HEK293 (cell line): ENCODE data around the gene VWA5B1.

Experiments
- CTCF ChIA-PET: fragments of 350-600 bp; formaldehyde crosslinking; extraction: SDS; loops from one replicate; lab custom pipeline; 2021; ENCODE audit warnings: antibody characterized with exemption; lab: Yijun Ruan, JAX
- POLR2A ChIA-PET: fragments of 300-600 bp; formaldehyde crosslinking; extraction: SDS; loops from one replicate; lab custom pipeline; 2020; ENCODE audit warnings: antibody characterized with exemption, inconsistent platforms; lab: Yijun Ruan, JAX
- H3K27ac ChIP-seq: fragments of 200-500 bp; sonication (Bioruptor generic); 2 replicates; pipeline ENCODE4 v1.5.1; 2014; ENCODE audit warnings: low read depth, low read length, control low read depth, inconsistent platforms; ENCODE audit errors: extremely low read depth
- H3K36me3 ChIP-seq, 2 experiments: fragments of 200-500 bp in 1 of 2; sonication (Bioruptor generic) in 1 of 2; 1 replicate in 1 of 2; 2 replicates in 1 of 2; pipeline ENCODE4 v1.5.1; 2014 to 2017; ENCODE audit warnings: inconsistent platforms in 2 of 2, low read length in 2 of 2; ENCODE audit not compliant: control insufficient read depth in 2 of 2, insufficient read depth in 1 of 2
- H3K4me1 ChIP-seq: fragments of 200-500 bp; sonication (Bioruptor generic); 2 replicates; pipeline ENCODE4 v1.5.1; 2014; ENCODE audit warnings: mild to moderate bottlenecking, low read length, inconsistent platforms; ENCODE audit not compliant: control insufficient read depth, insufficient read depth
- H3K4me3 ChIP-seq: 2 replicates; pipeline ENCODE4 v1.5.1; 2011; ENCODE audit warnings: low read depth, mild to moderate bottlenecking, control low read depth, low read length, moderate library complexity
- H3K9me3 ChIP-seq: fragments of 200-500 bp; sonication (Bioruptor generic); 2 replicates; pipeline ENCODE4 v1.5.1; 2014; ENCODE audit warnings: low read depth, low read length, inconsistent platforms; ENCODE audit not compliant: control insufficient read depth, insufficient read depth
- HOXD13 ChIP-seq: sonication (generic); formaldehyde crosslinking; IDR thresholded peaks from 2 replicates; pipeline ENCODE4 v1.8.0; 2022; ENCODE audit warnings: missing genetic modification reagents, borderline replicate concordance
- SP2 ChIP-seq: fragments of 450-650 bp; formaldehyde crosslinking; IDR thresholded peaks from 2 replicates; pipeline ENCODE4 v1.5.1; 2016; ENCODE audit warnings: missing biosample characterization, missing genetic modification characterization
- ZBTB20 ChIP-seq: fragments of 450-650 bp; formaldehyde crosslinking; IDR thresholded peaks from 2 replicates; pipeline ENCODE4 v1.5.1; 2016; ENCODE audit warnings: missing biosample characterization, missing genetic modification characterization
- ZFHX2 ChIP-seq: fragments of 450-650 bp; formaldehyde crosslinking; conservative IDR thresholded peaks from 2 replicates; pipeline ENCODE4 v1.5.1; 2016; ENCODE audit warnings: missing biosample characterization, missing genetic modification characterization
- ZNF214 ChIP-seq: fragments of 450-650 bp; formaldehyde crosslinking; IDR thresholded peaks from 2 replicates; pipeline ENCODE4 v1.5.1; 2017; ENCODE audit warnings: missing biosample characterization, mild to moderate bottlenecking, missing genetic modification characterization, borderline replicate concordance
- ZNF324 ChIP-seq: fragments of 450-650 bp; formaldehyde crosslinking; IDR thresholded peaks from 2 replicates; pipeline ENCODE4 v1.5.1; 2016; ENCODE audit warnings: missing biosample characterization, missing genetic modification characterization
- ZNF350 ChIP-seq: fragments of 450-650 bp; formaldehyde crosslinking; IDR thresholded peaks from 2 replicates; pipeline ENCODE4 v1.5.0; 2017; ENCODE audit warnings: missing biosample characterization, mild to moderate bottlenecking, missing genetic modification characterization
- ZNF544 ChIP-seq: fragments of 450-650 bp; formaldehyde crosslinking; IDR thresholded peaks from 2 replicates; pipeline ENCODE4 v1.5.0; 2017; ENCODE audit warnings: missing biosample characterization, missing genetic modification characterization
- ZNF585B ChIP-seq: fragments of 450-650 bp; formaldehyde crosslinking; IDR thresholded peaks from 2 replicates; pipeline ENCODE4 v1.5.1; 2016; ENCODE audit warnings: missing biosample characterization, missing genetic modification characterization
- ZNF596 ChIP-seq: fragments of 450-650 bp; IDR thresholded peaks from 2 replicates; pipeline ENCODE4 v1.5.0; 2018; ENCODE audit warnings: missing biosample characterization, mild to moderate bottlenecking, missing genetic modification characterization, moderate library complexity
- ZNF600 ChIP-seq: fragments of 450-650 bp; formaldehyde crosslinking; IDR thresholded peaks from 2 replicates; pipeline ENCODE4 v1.5.1; 2016; ENCODE audit warnings: missing biosample characterization, missing genetic modification characterization
- ZNF626 ChIP-seq: fragments of 450-650 bp; sonication (Bioruptor Pico); formaldehyde crosslinking; IDR thresholded peaks from 2 replicates; pipeline ENCODE4 v1.5.1; 2018; ENCODE audit warnings: missing biosample characterization, missing genetic modification characterization, inconsistent platforms
- ZNF670 ChIP-seq: fragments of 450-650 bp; formaldehyde crosslinking; IDR thresholded peaks from 2 replicates; pipeline ENCODE4 v1.5.1; 2016; ENCODE audit warnings: missing biosample characterization, missing genetic modification characterization, low read depth
- ZNF792 ChIP-seq: fragments of 450-650 bp; formaldehyde crosslinking; IDR thresholded peaks from 2 replicates; pipeline ENCODE4 v1.5.1; 2016; ENCODE audit warnings: missing biosample characterization, missing genetic modification characterization
- ZNF843 ChIP-seq: fragments of 450-650 bp; formaldehyde crosslinking; IDR thresholded peaks from 2 replicates; pipeline ENCODE4 v1.5.1; 2016; ENCODE audit warnings: missing biosample characterization, missing genetic modification characterization
- ZSCAN23 ChIP-seq: fragments of 450-650 bp; formaldehyde crosslinking; IDR thresholded peaks from 2 replicates; pipeline ENCODE4 v1.5.1; 2016; ENCODE audit warnings: missing biosample characterization, missing genetic modification characterization
- ZXDB ChIP-seq: fragments of 450-650 bp; formaldehyde crosslinking; IDR thresholded peaks from 2 replicates; pipeline ENCODE4 v1.5.1; 2016; ENCODE audit warnings: missing biosample characterization, missing genetic modification characterization
- TF ChIP-seq, protein P1 (sequence below): fragments of 450-650 bp; formaldehyde crosslinking; IDR thresholded peaks from 2 replicates; pipeline ENCODE4 v1.5.1; 2016; ENCODE audit warnings: missing biosample characterization, missing genetic modification characterization
- TF ChIP-seq, protein P2 (sequence below): fragments of 450-650 bp; formaldehyde crosslinking; IDR thresholded peaks from 2 replicates; pipeline ENCODE4 v1.5.1; 2016; ENCODE audit warnings: missing biosample characterization, missing genetic modification characterization
- TF ChIP-seq, protein P3 (sequence below): fragments of 450-650 bp; formaldehyde crosslinking; conservative IDR thresholded peaks from 2 replicates; pipeline ENCODE4 v1.5.1; 2016; ENCODE audit warnings: low read depth, missing biosample characterization, missing genetic modification characterization

The VWA5B1 gene

DNA sequence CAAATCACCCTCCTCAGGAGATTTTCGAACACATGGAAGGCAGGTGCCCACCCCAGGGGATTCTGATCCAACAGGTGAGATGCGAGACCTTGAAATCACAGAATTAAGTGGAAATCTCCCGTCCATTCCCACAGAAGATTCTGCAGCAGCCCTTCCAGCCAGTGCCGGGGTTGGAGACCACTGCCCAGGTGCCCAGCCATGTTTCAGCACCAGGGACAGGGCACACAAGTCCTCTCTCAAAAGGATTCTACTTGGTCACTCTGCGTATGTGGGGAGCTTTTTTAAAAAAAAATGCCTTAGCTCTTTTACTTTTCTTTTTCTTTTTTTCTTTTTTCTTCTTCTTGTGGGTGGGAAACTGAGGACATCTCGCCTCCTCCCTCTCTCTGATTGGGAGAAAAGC, 80.7 kb downstream of the VWA5B1 start:
- H3K9me3 ChIP-seq, result no peaks in the 10 kb centered on the region
- H3K4me3 ChIP-seq, result no peak overlapping the region
- 0 out of 2 replicates have a peak, but pooled peaks cover 5% of the 10 kb centered on the region for H3K4me1 ChIP-seq
- ChIA-PET CTCF (interaction anchor here (0.7 to 2.1 kb wide), 3 partner anchors 10 to 59 kb away, joined by 3 to 12 read pairs (median 10); no protein-coding TSS in a partner anchor), POLR2A (interaction anchor here (0.7 kb wide), 1 partner anchor 298 kb away, joined by 3 read pairs; no protein-coding TSS in a partner anchor)
- no peaks in the 10 kb centered on the region for H3K36me3 ChIP-seq
- no peak overlapping the region for H3K27ac ChIP-seq
- TF ChIP-seq HOXD13 (no peak), ZNF324 (tag by site-specific recombination) (no peak), ZNF596 (tag by site-specific recombination) (no peak), ZNF214 (tag by site-specific recombination) (no peak), ZNF350 (tag by site-specific recombination) (no peak), ZNF600 (tag by site-specific recombination) (no peak)
- TF ChIP-seq, protein P1, sequence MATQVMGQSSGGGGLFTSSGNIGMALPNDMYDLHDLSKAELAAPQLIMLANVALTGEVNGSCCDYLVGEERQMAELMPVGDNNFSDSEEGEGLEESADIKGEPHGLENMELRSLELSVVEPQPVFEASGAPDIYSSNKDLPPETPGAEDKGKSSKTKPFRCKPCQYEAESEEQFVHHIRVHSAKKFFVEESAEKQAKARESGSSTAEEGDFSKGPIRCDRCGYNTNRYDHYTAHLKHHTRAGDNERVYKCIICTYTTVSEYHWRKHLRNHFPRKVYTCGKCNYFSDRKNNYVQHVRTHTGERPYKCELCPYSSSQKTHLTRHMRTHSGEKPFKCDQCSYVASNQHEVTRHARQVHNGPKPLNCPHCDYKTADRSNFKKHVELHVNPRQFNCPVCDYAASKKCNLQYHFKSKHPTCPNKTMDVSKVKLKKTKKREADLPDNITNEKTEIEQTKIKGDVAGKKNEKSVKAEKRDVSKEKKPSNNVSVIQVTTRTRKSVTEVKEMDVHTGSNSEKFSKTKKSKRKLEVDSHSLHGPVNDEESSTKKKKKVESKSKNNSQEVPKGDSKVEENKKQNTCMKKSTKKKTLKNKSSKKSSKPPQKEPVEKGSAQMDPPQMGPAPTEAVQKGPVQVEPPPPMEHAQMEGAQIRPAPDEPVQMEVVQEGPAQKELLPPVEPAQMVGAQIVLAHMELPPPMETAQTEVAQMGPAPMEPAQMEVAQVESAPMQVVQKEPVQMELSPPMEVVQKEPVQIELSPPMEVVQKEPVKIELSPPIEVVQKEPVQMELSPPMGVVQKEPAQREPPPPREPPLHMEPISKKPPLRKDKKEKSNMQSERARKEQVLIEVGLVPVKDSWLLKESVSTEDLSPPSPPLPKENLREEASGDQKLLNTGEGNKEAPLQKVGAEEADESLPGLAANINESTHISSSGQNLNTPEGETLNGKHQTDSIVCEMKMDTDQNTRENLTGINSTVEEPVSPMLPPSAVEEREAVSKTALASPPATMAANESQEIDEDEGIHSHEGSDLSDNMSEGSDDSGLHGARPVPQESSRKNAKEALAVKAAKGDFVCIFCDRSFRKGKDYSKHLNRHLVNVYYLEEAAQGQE, result peak; percentile 89

DNA sequence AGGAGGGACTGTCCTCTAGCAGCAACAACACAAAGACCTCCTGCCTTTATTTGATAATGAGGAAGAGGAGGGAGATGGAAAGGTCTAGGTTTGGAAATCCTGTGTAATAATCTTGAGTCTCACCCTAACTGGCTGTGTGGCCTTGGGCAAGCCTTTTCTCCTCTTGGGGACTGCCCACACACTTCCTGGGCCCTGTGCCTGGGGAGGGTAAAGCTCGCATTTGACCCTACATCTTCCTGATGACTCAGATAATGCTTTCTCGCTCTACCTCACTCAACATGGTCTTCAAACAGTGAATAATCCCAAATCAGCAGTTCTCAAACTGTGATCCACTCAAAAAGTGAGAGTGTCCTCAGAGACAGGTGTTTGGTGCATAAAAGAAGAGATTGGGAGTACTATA, 81.2 kb downstream of the VWA5B1 start:
- Histone ChIP-seq H3K4me3 (no peak overlapping the region), H3K27ac (no peak overlapping the region), H3K4me1 (0 out of 2 replicates have a peak, but pooled peaks cover under 1% of the 10 kb centered on the region), H3K9me3 (no peaks in the 10 kb centered on the region), H3K36me3 (no peaks in the 10 kb centered on the region)
- CTCF ChIA-PET, result interaction anchor here (0.7 to 2.1 kb wide), 2 partner anchors 10 to 56 kb away, joined by 3 to 12 read pairs; no protein-coding TSS in a partner anchor
- TF ChIP-seq ZFHX2 (tag by site-specific recombination), result 0 out of 2 replicates have a peak, but pooled peaks have one; percentile 7
- no peak for TF ChIP-seq ZNF626 (tag by site-specific recombination)
- POLR2A ChIA-PET, result interaction anchor here (0.7 kb wide), 1 partner anchor 298 kb away, joined by 3 read pairs; no protein-coding TSS in a partner anchor

DNA sequence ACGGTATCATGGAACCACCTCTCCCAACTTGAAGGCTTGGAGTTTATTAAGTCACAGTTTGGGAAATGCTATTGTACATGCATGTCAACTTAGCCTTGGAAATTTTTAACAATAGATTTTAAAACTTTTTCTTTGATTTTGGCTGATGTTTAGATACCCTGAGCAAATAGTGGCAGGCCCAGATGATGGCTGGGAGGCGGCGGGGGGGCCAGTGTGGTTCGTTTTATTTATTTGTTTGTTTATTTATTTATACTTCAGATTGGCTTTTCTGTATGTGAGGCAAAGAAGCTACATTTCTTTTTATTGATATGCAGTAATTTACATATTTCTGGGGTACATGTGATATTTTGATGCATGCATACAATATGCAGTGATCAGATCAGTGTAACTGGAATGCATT, 82.0 kb downstream of the VWA5B1 start:
- ChIA-PET CTCF (interaction anchor here (0.6 to 1.3 kb wide), 4 partner anchors 11 to 156 kb away, joined by 3 to 4 read pairs (median 3); no protein-coding TSS in a partner anchor), POLR2A (no interaction called here)
- H3K9me3 ChIP-seq, result no peaks in the 10 kb centered on the region
- H3K27ac ChIP-seq, result no peak overlapping the region
- H3K4me3 ChIP-seq, result no peak overlapping the region
- TF ChIP-seq ZNF843 (tag by site-specific recombination) (no peak), ZNF792 (tag by site-specific recombination) (no peak), ZXDB (tag by site-specific recombination) (no peak), ZNF670 (tag by site-specific recombination) (no peak), ZNF585B (no peak), ZFHX2 (tag by site-specific recombination) (no peak), ZBTB20 (tag by site-specific recombination) (no peak), ZSCAN23 (tag by site-specific recombination) (no peak), SP2 (tag by site-specific recombination) (no peak), ZNF544 (tag by site-specific recombination) (no peak)
- TF ChIP-seq, protein P2, sequence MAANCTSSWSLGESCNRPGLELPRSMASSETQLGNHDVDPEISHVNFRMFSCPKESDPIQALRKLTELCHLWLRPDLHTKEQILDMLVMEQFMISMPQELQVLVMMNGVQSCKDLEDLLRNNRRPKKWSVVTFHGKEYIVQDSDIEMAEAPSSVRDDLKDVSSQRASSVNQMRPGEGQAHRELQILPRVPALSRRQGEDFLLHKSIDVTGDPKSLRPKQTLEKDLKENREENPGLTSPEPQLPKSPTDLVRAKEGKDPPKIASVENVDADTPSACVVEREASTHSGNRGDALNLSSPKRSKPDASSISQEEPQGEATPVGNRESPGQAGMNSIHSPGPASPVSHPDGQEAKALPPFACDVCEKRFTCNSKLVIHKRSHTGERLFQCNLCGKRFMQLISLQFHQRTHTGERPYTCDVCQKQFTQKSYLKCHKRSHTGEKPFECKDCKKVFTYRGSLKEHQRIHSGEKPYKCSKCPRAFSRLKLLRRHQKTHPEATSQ (tag by site-specific recombination), result no peak
- TF ChIP-seq, protein P3, sequence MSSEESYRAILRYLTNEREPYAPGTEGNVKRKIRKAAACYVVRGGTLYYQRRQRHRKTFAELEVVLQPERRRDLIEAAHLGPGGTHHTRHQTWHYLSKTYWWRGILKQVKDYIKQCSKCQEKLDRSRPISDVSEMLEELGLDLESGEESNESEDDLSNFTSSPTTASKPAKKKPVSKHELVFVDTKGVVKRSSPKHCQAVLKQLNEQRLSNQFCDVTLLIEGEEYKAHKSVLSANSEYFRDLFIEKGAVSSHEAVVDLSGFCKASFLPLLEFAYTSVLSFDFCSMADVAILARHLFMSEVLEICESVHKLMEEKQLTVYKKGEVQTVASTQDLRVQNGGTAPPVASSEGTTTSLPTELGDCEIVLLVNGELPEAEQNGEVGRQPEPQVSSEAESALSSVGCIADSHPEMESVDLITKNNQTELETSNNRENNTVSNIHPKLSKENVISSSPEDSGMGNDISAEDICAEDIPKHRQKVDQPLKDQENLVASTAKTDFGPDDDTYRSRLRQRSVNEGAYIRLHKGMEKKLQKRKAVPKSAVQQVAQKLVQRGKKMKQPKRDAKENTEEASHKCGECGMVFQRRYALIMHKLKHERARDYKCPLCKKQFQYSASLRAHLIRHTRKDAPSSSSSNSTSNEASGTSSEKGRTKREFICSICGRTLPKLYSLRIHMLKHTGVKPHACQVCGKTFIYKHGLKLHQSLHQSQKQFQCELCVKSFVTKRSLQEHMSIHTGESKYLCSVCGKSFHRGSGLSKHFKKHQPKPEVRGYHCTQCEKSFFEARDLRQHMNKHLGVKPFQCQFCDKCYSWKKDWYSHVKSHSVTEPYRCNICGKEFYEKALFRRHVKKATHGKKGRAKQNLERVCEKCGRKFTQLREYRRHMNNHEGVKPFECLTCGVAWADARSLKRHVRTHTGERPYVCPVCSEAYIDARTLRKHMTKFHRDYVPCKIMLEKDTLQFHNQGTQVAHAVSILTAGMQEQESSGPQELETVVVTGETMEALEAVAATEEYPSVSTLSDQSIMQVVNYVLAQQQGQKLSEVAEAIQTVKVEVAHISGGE (tag by site-specific recombination), result no peak
- TF ChIP-seq, all 188 proteins: peak for 0
- Histone ChIP-seq H3K36me3 (no peaks in the 10 kb centered on the region), H3K4me1 (no peaks in the 10 kb centered on the region)
